GM13977 (cell line): ENCODE results near the gene H6PD.

ENCODE experiments used
- DNase-seq: peaks from one replicate; pipeline ENCODE4 v3.0.0; 2012; ENCODE audit warnings: low spot score
- in situ Hi-C: fragments of 300-500 bp; cut with MboI; formaldehyde crosslinking; loops from one replicate; pipeline ENCODE4 v1.12.0; 2022; ENCODE audit warnings: low sequenced_read_pairs, low pct_unique_long_range_greater_than_20kb, mixed read lengths, inconsistent platforms; ENCODE audit not compliant: unreplicated experiment
- TF ChIP-seq, protein P1 (sequence below): IDR thresholded peaks from 2 replicates; pipeline ENCODE4 v1.5.1; 2012; ENCODE audit warnings: mild to moderate bottlenecking, control low read depth; ENCODE audit not compliant: insufficient read depth; ENCODE audit errors: extremely low read depth, missing control alignments

The H6PD gene

DNA sequence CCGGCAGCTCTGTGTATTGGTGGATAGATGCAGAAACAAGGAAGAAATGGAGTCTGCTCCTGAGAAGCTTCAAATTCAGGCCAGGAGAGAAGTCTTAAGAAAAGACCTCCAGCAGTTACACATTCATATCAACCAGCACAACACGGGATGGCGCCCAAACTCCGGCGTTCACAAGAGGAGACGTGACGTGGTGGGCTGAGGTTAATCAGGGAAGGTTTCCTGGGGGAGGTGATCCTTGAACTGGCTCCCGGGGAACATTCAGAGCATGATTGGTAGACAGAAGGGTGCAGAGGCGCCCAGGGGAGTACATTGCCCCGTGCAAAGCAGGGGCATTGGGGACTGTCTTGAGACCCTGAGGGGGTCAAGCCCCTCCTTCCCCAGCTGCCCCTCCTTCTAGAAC lies 30.5 kb downstream of the H6PD start:
- no peak for DNase-seq
- TF ChIP-seq, protein P1, sequence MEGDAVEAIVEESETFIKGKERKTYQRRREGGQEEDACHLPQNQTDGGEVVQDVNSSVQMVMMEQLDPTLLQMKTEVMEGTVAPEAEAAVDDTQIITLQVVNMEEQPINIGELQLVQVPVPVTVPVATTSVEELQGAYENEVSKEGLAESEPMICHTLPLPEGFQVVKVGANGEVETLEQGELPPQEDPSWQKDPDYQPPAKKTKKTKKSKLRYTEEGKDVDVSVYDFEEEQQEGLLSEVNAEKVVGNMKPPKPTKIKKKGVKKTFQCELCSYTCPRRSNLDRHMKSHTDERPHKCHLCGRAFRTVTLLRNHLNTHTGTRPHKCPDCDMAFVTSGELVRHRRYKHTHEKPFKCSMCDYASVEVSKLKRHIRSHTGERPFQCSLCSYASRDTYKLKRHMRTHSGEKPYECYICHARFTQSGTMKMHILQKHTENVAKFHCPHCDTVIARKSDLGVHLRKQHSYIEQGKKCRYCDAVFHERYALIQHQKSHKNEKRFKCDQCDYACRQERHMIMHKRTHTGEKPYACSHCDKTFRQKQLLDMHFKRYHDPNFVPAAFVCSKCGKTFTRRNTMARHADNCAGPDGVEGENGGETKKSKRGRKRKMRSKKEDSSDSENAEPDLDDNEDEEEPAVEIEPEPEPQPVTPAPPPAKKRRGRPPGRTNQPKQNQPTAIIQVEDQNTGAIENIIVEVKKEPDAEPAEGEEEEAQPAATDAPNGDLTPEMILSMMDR = no peak
- in situ Hi-C loops = no loop called here

DNA sequence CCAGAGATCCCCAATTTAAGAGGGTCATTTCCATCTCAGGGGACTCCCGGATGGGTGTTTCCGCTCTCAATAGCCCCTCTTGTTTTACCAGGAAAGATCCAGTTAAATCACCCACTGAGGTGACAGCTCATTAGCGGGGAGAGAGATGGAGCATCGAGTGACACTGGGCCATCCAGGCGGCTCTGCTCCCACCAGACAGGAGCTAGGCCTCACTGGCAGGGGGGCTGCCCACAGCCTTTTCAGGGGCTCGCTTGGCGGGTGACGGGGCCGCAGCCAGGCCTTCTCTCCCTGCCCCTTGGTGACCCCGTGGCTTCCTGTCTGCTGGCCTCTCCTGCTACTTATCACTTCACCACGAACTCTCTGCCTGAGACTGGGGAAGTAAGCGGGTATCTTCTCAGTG lies 31.4 kb downstream of the H6PD start:
- TF ChIP-seq, protein P1 = no peak
- in situ Hi-C loops = no loop called here
- no peak for DNase-seq

DNA sequence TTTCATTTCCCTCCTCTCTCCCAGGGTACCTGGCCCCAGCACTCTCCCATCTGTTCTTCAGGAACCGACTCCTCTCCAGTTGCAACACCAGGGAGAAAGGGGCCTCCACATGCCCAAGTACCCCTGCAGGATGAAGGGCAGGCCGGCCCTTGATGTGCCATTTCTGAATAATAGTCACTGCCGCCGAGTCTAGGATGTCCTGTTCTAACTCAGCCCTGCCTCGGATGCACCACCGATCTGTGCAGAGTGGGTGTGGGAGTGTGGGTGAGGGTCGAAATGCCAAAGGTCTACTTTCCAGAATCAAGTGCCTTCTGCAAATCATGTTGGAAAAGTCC lies 32.7 kb downstream of the H6PD start:
- in situ Hi-C loops = no loop called here

DNA sequence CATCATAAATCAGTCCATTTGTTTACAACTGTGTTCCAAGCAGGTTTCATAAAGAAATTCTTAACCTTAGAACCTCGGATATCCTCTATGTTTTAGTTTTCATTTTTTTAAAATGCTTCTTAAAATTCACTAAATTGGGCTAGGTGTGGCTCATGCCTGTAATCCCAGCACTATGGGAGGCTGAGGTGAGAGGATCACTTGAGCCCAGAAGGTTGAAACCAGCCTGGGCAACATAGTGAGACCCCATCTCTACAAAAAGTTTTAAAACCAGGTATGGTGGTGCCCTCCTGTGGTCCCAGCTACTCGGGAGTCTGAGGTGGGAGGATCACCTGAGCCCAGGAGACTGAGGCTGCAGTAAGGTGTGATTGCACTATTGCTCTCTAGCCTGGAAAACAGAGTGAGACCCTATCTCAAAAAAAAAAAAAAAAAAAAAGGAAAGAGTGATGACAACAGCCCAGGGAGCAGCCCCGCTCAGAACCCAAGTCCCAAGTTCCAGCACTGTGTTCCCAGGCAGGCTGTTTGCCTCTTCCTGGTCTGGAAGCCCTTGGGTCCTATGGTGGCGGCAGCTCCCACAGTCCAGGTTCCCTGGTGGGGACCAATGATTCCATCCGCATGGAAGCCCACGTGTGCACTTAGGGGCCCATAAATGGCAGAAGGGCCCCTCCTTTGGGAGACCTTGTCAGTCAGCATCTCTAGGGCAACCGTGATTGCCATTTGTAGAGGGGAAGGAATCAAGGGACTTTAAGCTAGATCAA lies 33.4 kb downstream of the H6PD start:
- in situ Hi-C loops = no loop called here
- DNase-seq = no peak
- TF ChIP-seq, protein P1 = no peak

More for the DNA sequence above, 32.7 kb downstream of the H6PD start:
- DNase-seq = no peak
- TF ChIP-seq, protein P1 = no peak

DNA sequence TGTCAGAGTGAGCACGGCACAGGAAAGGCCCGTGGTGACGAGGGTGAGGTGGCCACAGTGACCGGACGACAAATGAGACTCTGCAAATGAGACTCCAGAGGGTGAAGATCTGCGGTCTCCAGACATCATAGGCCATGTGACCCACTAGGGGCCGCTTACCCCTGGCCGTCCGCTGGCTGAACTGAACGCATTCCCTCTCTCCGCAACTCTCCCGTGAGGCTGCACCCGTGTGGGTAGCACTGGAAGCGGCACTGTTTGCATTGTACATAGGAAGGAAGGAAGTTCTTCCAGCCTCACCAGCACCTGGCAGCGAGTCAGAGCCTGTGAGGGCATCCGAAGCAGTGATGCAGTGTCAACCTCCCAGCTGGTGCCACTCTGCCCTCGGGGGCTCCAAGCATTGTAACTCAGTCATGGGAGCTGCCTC lies 34.5 kb downstream of the H6PD start:
- in situ Hi-C loops = no loop called here
- TF ChIP-seq, protein P1 = no peak
- no peak for DNase-seq

DNA sequence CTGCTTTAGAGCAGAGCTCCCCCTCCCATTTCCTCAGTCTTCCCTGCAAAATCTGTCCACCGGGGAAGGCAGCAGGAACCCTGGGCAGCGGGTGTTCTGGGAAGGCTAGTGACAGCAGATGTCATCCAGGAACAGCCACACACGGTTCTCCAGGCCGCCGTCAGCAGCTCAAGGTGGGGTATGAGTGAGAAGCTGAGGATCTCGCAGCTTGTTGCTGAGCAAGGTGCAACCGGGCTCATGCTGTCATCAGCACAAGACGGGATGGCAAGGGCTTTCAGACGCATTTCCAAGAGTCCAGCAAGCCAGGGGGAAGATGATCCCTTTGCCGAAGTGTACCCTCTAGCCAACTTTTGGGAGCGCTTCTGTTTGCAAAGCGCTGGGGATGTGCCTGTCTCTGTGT lies 35.1 kb downstream of the H6PD start:
- TF ChIP-seq, protein P1 = no peak
- in situ Hi-C loops = no loop called here
- no peak for DNase-seq
